ENCODE measurements around the gene IMMP2L. TPM values are rescaled to one million over a fixed set of nuclear protein-coding genes. Genes with fewer than 3 reads are reported as not detected.

The IMMP2L gene
- total and polyA plus RNA-seq, 2 of the 13 experiments (the other 11 are each of a cell fraction or from before 2014, with no cell fraction given): 7.8 to 16.9 TPM

GRCh38 chr7:110681941-110682340 is 880.4 kb downstream of the IMMP2L start:
- intact Hi-C loops (cut with micrococcal nuclease; ENCODE audit: unreplicated experiment) (no loop called here), in situ Hi-C loops (cut with HindIII; ENCODE audit: extremely low pct_ligation_motif_present, low pct_unique_long_range_greater_than_20kb) (no loop called here)
- FAIRE-seq (no peak), DNase-seq (ENCODE audit: low spot score) (no peak), ATAC-seq (no peak)
- WGBS (ENCODE audit: low lambda C conversion rate): 35% methylated on average over 1 of the region's 1 CpG
- CTCF ChIA-PET (ENCODE audit: low intra/inter-chr PET ratio, low total read pairs): no interaction called here
- Histone ChIP-seq H3K4me3 (replicated peaks in 1 of 3; ENCODE audit: insufficient read depth in 1 of 3, low read depth in 2 of 3, low read length in 3 of 3) (no peak overlapping the region), H3K4me1 (ENCODE audit: insufficient read depth, low read length) (peaks cover 18% of the 10 kb centered on the region), H3K4me2 (ENCODE audit: low read depth, low read length) (no peak overlapping the region), H3K27ac (ENCODE audit: extremely low read length, insufficient read depth, low read length) (no peak overlapping the region), H3K36me3 (replicated peaks in 1 of 2; ENCODE audit: control insufficient read depth in 1 of 2, insufficient read depth in 2 of 2, low read length in 2 of 2) (no peaks in the 10 kb centered on the region), H4K20me1 (ENCODE audit: insufficient read depth, low read length) (no peaks in the 10 kb centered on the region), H2AFZ (ENCODE audit: low read length) (no peak overlapping the region), H3K79me2 (ENCODE audit: insufficient read depth, low read length) (no peaks in the 10 kb centered on the region), H3K9ac (ENCODE audit: insufficient read depth, low read depth, low read length) (no peak overlapping the region), H3K27me3 (ENCODE audit: control insufficient read depth in 1 of 2, insufficient read depth in 2 of 2, low read length in 2 of 2) (no peaks in the 10 kb centered on the region), H3K9me3 (ENCODE audit: low read length) (no peaks in the 10 kb centered on the region)
- BruUV-seq (replicated peaks): no TSS peak
- TF ChIP-seq KMT2B (CRISPR knock-in tag; IDR thresholded peaks at IDR 0.05) (no peak), ZNF20 (CRISPR knock-in tag; IDR thresholded peaks at IDR 0.05) (no peak), TBX2 (CRISPR knock-in tag; IDR thresholded peaks at IDR 0.05; ENCODE audit: borderline replicate concordance) (no peak), ZNF256 (CRISPR knock-in tag; conservative IDR thresholded peaks at IDR 0.05) (no peak)
- POLR2A ChIA-PET: no interaction called here

DNA sequence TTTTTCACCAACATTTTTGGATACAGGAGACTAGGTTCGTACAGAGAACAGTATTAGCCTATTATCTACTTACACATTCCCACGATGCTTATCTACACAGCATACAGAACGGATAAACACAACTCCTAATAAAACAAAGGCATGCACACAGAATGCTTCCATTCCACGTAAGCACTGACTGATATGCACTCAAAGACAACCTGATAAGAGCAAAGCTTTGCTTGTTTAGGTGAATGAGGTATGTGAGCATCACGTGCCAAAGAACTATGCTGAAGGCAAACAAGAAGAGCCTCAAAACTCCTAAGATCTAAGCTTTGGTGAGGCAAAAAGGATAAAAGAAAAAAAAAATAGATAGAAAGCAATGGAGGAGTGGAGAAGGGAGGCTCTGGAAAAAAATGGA is 884.9 kb downstream of the IMMP2L start:
- ChIA-PET CTCF (ENCODE audit: low intra/inter-chr PET ratio, low total read pairs) (no interaction called here), POLR2A (no interaction called here)
- Histone ChIP-seq H3K79me2 (ENCODE audit: insufficient read depth, low read length) (no peaks in the 10 kb centered on the region), H3K4me2 (ENCODE audit: low read depth, low read length) (no peak overlapping the region), H2AFZ (ENCODE audit: low read length) (no peak overlapping the region), H4K20me1 (ENCODE audit: insufficient read depth, low read length) (no peaks in the 10 kb centered on the region), H3K4me1 (ENCODE audit: insufficient read depth, low read length) (peaks cover 28% of the 10 kb centered on the region), H3K4me3 (replicated peaks in 1 of 3; ENCODE audit: insufficient read depth in 1 of 3, low read depth in 2 of 3, low read length in 3 of 3) (no peak overlapping the region), H3K9me3 (ENCODE audit: low read length) (peaks cover 18% of the 10 kb centered on the region), H3K36me3 (replicated peaks in 1 of 2; ENCODE audit: control insufficient read depth in 1 of 2, insufficient read depth in 2 of 2, low read length in 2 of 2) (no peaks in the 10 kb centered on the region), H3K27ac (ENCODE audit: extremely low read length, insufficient read depth, low read length) (peak overlapping the region; percentile 15), H3K27me3 (ENCODE audit: control insufficient read depth in 1 of 2, insufficient read depth in 2 of 2, low read length in 2 of 2) (no peaks in the 10 kb centered on the region), H3K9ac (ENCODE audit: insufficient read depth, low read depth, low read length) (no peak overlapping the region)
- peak; percentile 93 for DNase-seq (ENCODE audit: low spot score)
- FAIRE-seq: peak; percentile 65
- peak; percentile 95 for ATAC-seq
- BruUV-seq (replicated peaks): no TSS peak
- WGBS (ENCODE audit: low lambda C conversion rate): 0% methylated on average over 5 of the region's 5 CpGs
- in situ Hi-C loops (cut with HindIII; ENCODE audit: extremely low pct_ligation_motif_present, low pct_unique_long_range_greater_than_20kb) (no loop called here), intact Hi-C loops (cut with micrococcal nuclease; ENCODE audit: unreplicated experiment) (loop anchor here (1.0 kb wide), 1 partner anchor 155 kb away; no protein-coding TSS in a partner anchor)
- TF ChIP-seq ZNF737 (CRISPR knock-in tag; IDR thresholded peaks at IDR 0.05; ENCODE audit: borderline replicate concordance) (no peak), SKIL (CRISPR knock-in tag; IDR thresholded peaks at IDR 0.05; ENCODE audit: borderline replicate concordance) (no peak), FOXJ3 (CRISPR knock-in tag; IDR thresholded peaks at IDR 0.05; ENCODE audit: borderline replicate concordance) (no peak; the same call in 1 of the 2 replicates), DPF2 (CRISPR knock-in tag; IDR thresholded peaks at IDR 0.05; ENCODE audit: borderline replicate concordance, low read depth) (no peak), SIN3A (IDR thresholded peaks at IDR 0.05; ENCODE audit: borderline replicate concordance, low read depth, low read length) (no peak), ZNF674 (CRISPR knock-in tag; IDR thresholded peaks at IDR 0.05; ENCODE audit: low read depth) (no peak), ZNF747 (CRISPR knock-in tag; IDR thresholded peaks at IDR 0.05; ENCODE audit: borderline replicate concordance) (no peak), PHF21A (CRISPR knock-in tag; IDR thresholded peaks at IDR 0.05) (no peak), ZNF143 (CRISPR knock-in tag; IDR thresholded peaks at IDR 0.05) (no peak), MAF1 (CRISPR knock-in tag; IDR thresholded peaks at IDR 0.05; ENCODE audit: borderline replicate concordance) (no peak), ZNF598 (CRISPR knock-in tag; IDR thresholded peaks at IDR 0.05; ENCODE audit: borderline replicate concordance) (no peak), HNRNPLL (IDR thresholded peaks at IDR 0.05; ENCODE audit: low read depth, low read length, poor library complexity, severe bottlenecking) (no peak)
- TF ChIP-seq, protein P1, sequence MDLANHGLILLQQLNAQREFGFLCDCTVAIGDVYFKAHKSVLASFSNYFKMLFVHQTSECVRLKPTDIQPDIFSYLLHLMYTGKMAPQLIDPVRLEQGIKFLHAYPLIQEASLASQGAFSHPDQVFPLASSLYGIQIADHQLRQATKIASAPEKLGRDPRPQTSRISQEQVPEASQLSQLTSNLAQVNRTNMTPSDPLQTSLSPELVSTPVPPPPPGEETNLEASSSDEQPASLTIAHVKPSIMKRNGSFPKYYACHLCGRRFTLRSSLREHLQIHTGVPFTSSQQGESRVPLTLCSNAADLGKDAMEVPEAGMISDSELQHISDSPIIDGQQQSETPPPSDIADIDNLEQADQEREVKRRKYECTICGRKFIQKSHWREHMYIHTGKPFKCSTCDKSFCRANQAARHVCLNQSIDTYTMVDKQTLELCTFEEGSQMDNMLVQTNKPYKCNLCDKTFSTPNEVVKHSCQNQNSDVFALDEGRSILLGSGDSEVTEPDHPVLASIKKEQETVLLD (CRISPR knock-in tag; IDR thresholded peaks at IDR 0.05; ENCODE audit: low read depth): no peak

Measured in HepG2 (cell line).